Measurements from ENCODE around the gene XIRP2. TPM values are rescaled to one million over a fixed set of nuclear protein-coding genes. Genes with fewer than 3 reads are reported as not detected.

XIRP2 gene
- total RNA-seq, 1 donor from 2014 or later, result not detected

DNA sequence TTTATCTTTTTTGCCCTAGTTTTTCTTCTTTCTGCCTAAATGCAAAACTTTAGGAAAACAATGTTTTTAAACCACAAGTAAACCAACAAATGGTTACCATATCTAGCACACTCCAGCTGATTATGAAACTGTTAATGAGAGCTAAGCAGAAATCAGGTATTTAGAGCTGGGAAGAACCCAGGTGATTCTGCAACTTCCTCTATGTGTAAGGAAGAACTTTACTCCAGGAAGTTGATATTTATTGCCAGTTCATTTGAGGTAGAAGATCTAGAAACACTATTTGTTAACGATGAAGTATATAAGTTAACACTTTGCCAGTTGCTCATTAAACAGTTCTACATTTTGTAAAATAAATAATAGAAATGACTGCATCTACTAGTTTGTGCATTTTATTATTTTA, 409.7 kb downstream of the XIRP2 start:
- Histone ChIP-seq H3K27ac (no peak overlapping the region), H3F3A (ENCODE audit: low read depth) (peaks cover 22% of the 10 kb centered on the region), H3K27me3 (peaks cover 30% of the 10 kb centered on the region), H3K79me2 (ENCODE audit: low read depth) (peaks cover 25% of the 10 kb centered on the region), H3K9ac (no peak overlapping the region), H2AFZ (replicated peaks) (no peak overlapping the region), H3K4me1 (peaks cover 12% of the 10 kb centered on the region), H4K20me1 (ENCODE audit: low read depth) (peaks cover 21% of the 10 kb centered on the region), H3K9me3 (ENCODE audit: low read depth) (no peaks in the 10 kb centered on the region), H3K4me3 (no peak overlapping the region), H3K4me2 (no peak overlapping the region), H3K36me3 (no peaks in the 10 kb centered on the region)
- DNase-seq (ENCODE audit: low spot score), result no peak
- no peak for TF ChIP-seq EZH2 (IDR thresholded peaks at IDR 0.05)
- TF ChIP-seq, protein P1, sequence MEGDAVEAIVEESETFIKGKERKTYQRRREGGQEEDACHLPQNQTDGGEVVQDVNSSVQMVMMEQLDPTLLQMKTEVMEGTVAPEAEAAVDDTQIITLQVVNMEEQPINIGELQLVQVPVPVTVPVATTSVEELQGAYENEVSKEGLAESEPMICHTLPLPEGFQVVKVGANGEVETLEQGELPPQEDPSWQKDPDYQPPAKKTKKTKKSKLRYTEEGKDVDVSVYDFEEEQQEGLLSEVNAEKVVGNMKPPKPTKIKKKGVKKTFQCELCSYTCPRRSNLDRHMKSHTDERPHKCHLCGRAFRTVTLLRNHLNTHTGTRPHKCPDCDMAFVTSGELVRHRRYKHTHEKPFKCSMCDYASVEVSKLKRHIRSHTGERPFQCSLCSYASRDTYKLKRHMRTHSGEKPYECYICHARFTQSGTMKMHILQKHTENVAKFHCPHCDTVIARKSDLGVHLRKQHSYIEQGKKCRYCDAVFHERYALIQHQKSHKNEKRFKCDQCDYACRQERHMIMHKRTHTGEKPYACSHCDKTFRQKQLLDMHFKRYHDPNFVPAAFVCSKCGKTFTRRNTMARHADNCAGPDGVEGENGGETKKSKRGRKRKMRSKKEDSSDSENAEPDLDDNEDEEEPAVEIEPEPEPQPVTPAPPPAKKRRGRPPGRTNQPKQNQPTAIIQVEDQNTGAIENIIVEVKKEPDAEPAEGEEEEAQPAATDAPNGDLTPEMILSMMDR (IDR thresholded peaks at IDR 0.05), result no peak
- TF ChIP-seq EZH2phosphoT487 (IDR thresholded peaks at IDR 0.05), result no peak
- Mint-ChIP-seq H3K9me3 (no peaks in the 10 kb centered on the region), H3K27me3 (ENCODE audit: insufficient read depth, low read depth) (peaks cover 2% of the 10 kb centered on the region), H3K4me1 (peaks cover 11% of the 10 kb centered on the region), H3K4me3 (no peak overlapping the region), H3K36me3 (no peaks in the 10 kb centered on the region), H3K27ac (no peak overlapping the region)

Measured in neural progenitor cell (in vitro differentiated cells).